HG02884 (cell line): ENCODE results near the gene ADAM21.
"Not testable (repeated sequence)": the region's sequence is repeated elsewhere in the genome, so short reads cannot be mapped to it uniquely, and the experiment has no call there.

Experiments
- ATAC-seq: cut with Tn5 transposase; IDR thresholded peaks from one replicate; pipeline ENCODE4 v1.9.1; 2021; ENCODE audit warnings: mild to moderate bottlenecking, moderate library complexity; ENCODE audit not compliant: unreplicated experiment

The ADAM21 gene

GRCh38 chr14:70475459-70475858 is 23.5 kb downstream of the ADAM21 start:
- not testable (repeated sequence) for ATAC-seq

DNA sequence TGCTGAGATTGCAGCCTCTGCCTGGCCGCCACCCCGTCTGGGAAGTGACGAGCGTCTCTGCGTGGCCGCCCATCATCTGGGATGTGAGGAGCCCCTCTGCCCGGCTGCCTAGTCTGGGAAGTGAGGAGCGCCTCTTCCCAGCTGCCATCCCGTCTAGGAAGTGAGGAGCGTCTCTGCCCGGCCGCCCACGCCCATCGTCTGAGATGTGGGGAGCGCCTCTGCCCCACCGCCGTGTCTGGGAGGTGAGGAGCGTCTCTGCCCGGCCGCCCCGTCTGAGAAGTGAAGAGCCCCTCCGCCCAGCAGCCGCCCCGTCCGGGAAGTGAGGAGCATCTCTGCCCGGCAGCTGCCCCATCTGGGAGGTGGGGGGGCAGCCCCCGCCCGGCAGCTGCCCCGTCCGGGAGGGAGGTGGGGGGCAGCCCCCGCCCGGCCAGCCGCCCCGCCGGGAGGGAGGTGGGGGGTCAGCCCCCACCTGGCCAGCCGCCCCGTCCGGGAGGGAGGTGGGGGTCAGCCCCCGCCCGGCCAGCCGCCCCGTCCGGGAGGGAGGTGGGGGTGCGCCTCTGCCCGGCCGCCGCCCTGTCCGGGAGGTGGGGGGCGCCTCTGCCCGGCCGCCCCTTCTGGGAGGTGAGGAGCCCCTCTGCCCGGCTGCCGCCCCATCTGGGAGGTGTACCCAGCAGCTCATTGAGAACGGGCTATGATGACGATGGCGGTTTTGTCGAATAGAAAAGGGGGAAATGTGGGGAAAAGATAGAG is 25.6 kb downstream of the ADAM21 start:
- ATAC-seq = not testable (repeated sequence)

DNA sequence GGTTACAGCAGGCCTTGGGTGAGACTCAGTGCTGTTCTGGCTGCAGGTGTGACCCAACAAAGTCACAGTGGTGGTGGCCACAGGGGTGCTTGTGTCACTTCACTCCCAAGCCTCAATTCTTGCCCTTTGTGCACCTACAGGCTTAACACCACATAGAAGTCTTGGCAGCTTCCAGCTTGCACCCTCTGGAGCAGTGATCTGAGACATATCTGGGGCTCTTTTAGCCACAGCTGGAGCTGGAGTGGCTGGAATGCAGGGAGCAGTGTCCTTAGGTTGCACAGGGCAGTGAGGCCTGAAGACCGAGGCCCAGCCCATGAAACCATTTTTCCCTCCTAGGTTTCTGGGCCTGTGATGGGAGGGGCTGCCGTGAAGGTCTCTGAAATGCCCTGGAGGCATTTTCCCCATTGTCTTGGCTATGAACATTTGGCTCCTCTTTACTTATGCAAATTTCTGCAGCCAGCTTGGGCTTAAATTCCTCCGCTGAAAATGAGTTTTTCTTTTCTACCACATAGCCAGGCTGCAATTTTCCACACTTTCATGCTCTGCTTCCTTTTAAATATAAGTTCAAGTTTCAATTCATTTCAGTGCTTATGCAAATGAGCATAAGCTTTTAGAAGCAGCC is 37.7 kb downstream of the ADAM21 start:
- ATAC-seq = no peak

GRCh38 chr14:70498191-70498590 is 46.2 kb downstream of the ADAM21 start:
- ATAC-seq = no peak
